ENCODE measurements around the gene SH3D21.
A peak's percentile ranks its signal among the peaks of the same experiment; 100 is the strongest.

SH3D21 gene

GRCh38 chr1:36359911-36360550 is 53.9 kb downstream of the SH3D21 start:
- no peak for DNase-seq

GRCh38 chr1:36365381-36365780 is 59.2 kb downstream of the SH3D21 start:
- DNase-seq = no peak

GRCh38 chr1:36366091-36366661 is 60.0 kb downstream of the SH3D21 start:
- peak; percentile 72 for DNase-seq

- DNase-seq = no peak
Observed at GRCh38 chr1:36367066-36367465, 60.9 kb downstream of the SH3D21 start.

- no peak for DNase-seq
Observed at GRCh38 chr1:36367798-36368197, 61.6 kb downstream of the SH3D21 start.

- DNase-seq = peak; percentile 84
Observed at GRCh38 chr1:36369061-36369861, 63.1 kb downstream of the SH3D21 start.
